ENCODE data around the gene PLEKHG3.
"Not testable (repeated sequence)": the region's sequence is repeated elsewhere in the genome, so short reads cannot be mapped to it uniquely, and the experiment has no call there.

Gene PLEKHG3

DNA sequence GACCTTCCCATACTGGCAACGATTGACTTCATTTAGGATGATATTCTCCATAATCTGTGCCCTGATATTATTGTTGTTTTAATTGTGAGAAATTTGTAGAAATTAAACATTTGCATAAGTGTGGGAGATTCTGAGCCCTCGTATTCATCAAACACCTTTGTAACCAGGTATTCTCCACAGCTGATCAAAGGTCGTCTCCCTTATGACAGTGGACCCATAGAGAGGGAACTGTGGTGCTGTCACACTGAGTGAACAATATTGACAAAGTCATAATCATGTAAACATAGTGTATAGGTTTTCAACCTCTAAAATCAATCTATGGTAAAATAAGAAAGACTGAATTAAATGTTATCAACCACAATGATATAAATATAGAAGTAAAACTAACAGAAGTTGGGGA, 14.9 kb upstream of the PLEKHG3 start:
- no peak overlapping the region for H3K4me2 ChIP-seq (ENCODE audit: low read depth, low read length)

DNA sequence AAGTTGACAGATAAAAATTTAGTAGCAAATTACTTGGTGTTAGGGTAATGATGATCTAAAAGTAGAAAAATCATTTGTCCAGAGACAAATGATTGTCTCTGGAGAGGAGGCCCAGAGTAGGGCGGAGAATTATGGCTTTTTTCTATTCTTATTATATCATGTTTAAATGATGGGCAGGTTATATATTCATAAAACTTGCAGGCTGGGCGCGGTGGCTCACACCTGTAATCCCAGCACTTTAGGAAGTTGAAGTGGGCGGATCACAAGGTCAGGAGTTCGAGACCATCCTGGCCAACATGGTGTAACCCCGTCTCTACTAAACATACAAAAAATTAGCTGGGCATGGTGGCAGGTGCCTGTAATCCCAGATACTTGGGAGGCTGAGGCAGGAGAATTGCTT, 13.6 kb upstream of the PLEKHG3 start:
- H4K20me1 ChIP-seq (ENCODE audit: insufficient read depth, low read length); H2AFZ ChIP-seq (ENCODE audit: low read length); H3K9me3 ChIP-seq (replicated peaks; ENCODE audit: insufficient read depth, low read length); H3K79me2 ChIP-seq (ENCODE audit: low read length); H3K9ac ChIP-seq (ENCODE audit: low read length); H3K27ac ChIP-seq (ENCODE audit: low read length); H3K27me3 ChIP-seq (replicated peaks; ENCODE audit: insufficient read depth, low read length); H3K4me3 ChIP-seq (ENCODE audit: low read length); H3K36me3 ChIP-seq (replicated peaks; ENCODE audit: insufficient read depth, low read length); H3K4me1 ChIP-seq (ENCODE audit: low read length); H3K9me2 ChIP-seq (replicated peaks; ENCODE audit: insufficient read depth, low read length); H3K4me2 ChIP-seq (ENCODE audit: low read depth, low read length); DNase-seq; H3F3A ChIP-seq (ENCODE audit: insufficient read depth, low read length): not testable (repeated sequence)

More for the DNA sequence above, 14.9 kb upstream of the PLEKHG3 start:
- no peak overlapping the region for H3K4me3 ChIP-seq (ENCODE audit: low read length)
- no peak for DNase-seq
- no peaks in the 10 kb centered on the region for H3K4me1 ChIP-seq (ENCODE audit: low read length)
- H3K27ac ChIP-seq (ENCODE audit: low read length): no peak overlapping the region
- no peaks in the 10 kb centered on the region for H3K27me3 ChIP-seq (replicated peaks; ENCODE audit: insufficient read depth, low read length)
- TF ChIP-seq, protein P1, sequence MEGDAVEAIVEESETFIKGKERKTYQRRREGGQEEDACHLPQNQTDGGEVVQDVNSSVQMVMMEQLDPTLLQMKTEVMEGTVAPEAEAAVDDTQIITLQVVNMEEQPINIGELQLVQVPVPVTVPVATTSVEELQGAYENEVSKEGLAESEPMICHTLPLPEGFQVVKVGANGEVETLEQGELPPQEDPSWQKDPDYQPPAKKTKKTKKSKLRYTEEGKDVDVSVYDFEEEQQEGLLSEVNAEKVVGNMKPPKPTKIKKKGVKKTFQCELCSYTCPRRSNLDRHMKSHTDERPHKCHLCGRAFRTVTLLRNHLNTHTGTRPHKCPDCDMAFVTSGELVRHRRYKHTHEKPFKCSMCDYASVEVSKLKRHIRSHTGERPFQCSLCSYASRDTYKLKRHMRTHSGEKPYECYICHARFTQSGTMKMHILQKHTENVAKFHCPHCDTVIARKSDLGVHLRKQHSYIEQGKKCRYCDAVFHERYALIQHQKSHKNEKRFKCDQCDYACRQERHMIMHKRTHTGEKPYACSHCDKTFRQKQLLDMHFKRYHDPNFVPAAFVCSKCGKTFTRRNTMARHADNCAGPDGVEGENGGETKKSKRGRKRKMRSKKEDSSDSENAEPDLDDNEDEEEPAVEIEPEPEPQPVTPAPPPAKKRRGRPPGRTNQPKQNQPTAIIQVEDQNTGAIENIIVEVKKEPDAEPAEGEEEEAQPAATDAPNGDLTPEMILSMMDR (IDR thresholded peaks at IDR 0.05; ENCODE audit: low read length): no peak
- TF ChIP-seq EZH2phosphoT487 (IDR thresholded peaks at IDR 0.05; ENCODE audit: low read length) (no peak), EZH2 (optimal IDR thresholded peaks at IDR 0.05; ENCODE audit: low read depth, low read length) (no peak)
- H3K9me3 ChIP-seq (replicated peaks; ENCODE audit: insufficient read depth, low read length): no peaks in the 10 kb centered on the region
- H3K36me3 ChIP-seq (replicated peaks; ENCODE audit: insufficient read depth, low read length): no peaks in the 10 kb centered on the region
- H3K9ac ChIP-seq (ENCODE audit: low read length): no peak overlapping the region
- no peaks in the 10 kb centered on the region for H3K79me2 ChIP-seq (ENCODE audit: low read length)
- H3F3A ChIP-seq (ENCODE audit: insufficient read depth, low read length): no peaks in the 10 kb centered on the region
- no peak overlapping the region for H2AFZ ChIP-seq (ENCODE audit: low read length)
- H4K20me1 ChIP-seq (ENCODE audit: insufficient read depth, low read length): no peaks in the 10 kb centered on the region
- H3K9me2 ChIP-seq (replicated peaks; ENCODE audit: insufficient read depth, low read length): no peaks in the 10 kb centered on the region

DNA sequence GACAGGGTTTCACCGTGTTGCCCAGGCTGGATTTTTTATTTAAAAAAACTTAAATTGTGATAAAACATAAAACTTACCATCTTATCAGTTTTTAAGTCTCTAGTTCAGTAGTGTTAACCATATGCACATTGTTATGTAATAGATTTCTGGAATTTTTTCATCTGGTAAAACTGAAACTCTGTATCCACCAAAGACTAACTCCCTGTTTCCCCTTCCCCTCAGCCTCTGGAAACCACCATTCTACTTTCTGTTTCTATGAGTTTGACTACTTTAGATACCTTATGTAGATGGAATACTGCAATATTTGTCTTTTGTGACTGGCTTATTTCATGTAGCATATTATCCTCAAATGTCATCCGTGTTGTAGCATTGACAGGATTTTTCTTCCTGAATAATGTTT, 12.8 kb upstream of the PLEKHG3 start:
- no peaks in the 10 kb centered on the region for H3K9me3 ChIP-seq (replicated peaks; ENCODE audit: insufficient read depth, low read length)
- H2AFZ ChIP-seq (ENCODE audit: low read length): no peak overlapping the region
- H3K9me2 ChIP-seq (replicated peaks; ENCODE audit: insufficient read depth, low read length): no peaks in the 10 kb centered on the region
- no peak overlapping the region for H3K4me3 ChIP-seq (ENCODE audit: low read length)
- TF ChIP-seq, protein P1 (IDR thresholded peaks at IDR 0.05; ENCODE audit: low read length): no peak
- TF ChIP-seq EZH2 (optimal IDR thresholded peaks at IDR 0.05; ENCODE audit: low read depth, low read length) (no peak), EZH2phosphoT487 (IDR thresholded peaks at IDR 0.05; ENCODE audit: low read length) (no peak)
- no peak for DNase-seq
- H3K79me2 ChIP-seq (ENCODE audit: low read length): no peaks in the 10 kb centered on the region
- H3K27ac ChIP-seq (ENCODE audit: low read length): no peak overlapping the region
- H3K4me2 ChIP-seq (ENCODE audit: low read depth, low read length): no peak overlapping the region
- no peaks in the 10 kb centered on the region for H3K36me3 ChIP-seq (replicated peaks; ENCODE audit: insufficient read depth, low read length)
- no peaks in the 10 kb centered on the region for H3K27me3 ChIP-seq (replicated peaks; ENCODE audit: insufficient read depth, low read length)
- no peak overlapping the region for H3K9ac ChIP-seq (ENCODE audit: low read length)
- no peaks in the 10 kb centered on the region for H4K20me1 ChIP-seq (ENCODE audit: insufficient read depth, low read length)
- H3F3A ChIP-seq (ENCODE audit: insufficient read depth, low read length): no peaks in the 10 kb centered on the region
- H3K4me1 ChIP-seq (ENCODE audit: low read length): no peaks in the 10 kb centered on the region

DNA sequence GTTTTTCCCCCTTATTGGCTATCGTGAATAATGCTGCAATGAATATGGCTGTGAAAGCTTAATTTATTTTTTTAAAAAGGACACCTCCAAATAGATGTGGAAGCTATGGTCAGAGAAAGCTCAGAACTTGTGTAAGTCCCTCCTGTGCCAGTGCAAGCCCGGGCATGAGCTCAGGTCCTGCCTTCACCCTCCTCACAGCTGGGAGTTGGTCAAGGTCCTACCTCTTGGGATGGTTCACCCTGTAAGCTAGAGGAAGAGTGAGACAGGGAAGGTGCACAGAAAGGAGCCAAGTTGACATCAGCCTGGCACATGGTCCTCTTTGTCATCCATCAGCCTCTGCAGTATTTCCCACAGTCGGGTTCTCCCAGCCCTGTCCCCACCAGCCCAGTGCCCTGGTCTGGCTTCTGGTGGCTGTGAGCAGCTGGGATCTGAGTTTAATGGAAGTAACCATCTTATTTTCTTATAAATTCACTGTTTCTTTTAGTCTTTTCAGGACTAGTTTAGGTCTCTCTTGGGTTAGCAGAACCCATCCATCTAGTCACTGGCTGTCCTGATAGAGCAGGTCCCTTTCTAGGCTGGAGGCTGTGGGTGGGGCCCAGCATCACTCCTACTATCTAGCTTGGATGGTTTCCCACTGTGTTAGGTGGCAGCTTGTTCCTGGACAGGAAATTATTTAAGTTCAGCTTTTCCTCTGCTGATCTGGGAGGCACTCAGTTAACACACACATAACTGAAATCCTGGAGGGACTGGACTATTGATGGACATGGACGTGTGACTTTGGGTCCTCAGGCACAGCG, 11.8 kb upstream of the PLEKHG3 start:
- H3K9me2 ChIP-seq (replicated peaks; ENCODE audit: insufficient read depth, low read length): no peaks in the 10 kb centered on the region
- H3F3A ChIP-seq (ENCODE audit: insufficient read depth, low read length): no peaks in the 10 kb centered on the region
- no peak for TF ChIP-seq EZH2phosphoT487 (IDR thresholded peaks at IDR 0.05; ENCODE audit: low read length)
- no peak for TF ChIP-seq EZH2 (optimal IDR thresholded peaks at IDR 0.05; ENCODE audit: low read depth, low read length)
- TF ChIP-seq, protein P1 (IDR thresholded peaks at IDR 0.05; ENCODE audit: low read length): no peak
- no peaks in the 10 kb centered on the region for H3K4me1 ChIP-seq (ENCODE audit: low read length)
- no peak overlapping the region for H3K27ac ChIP-seq (ENCODE audit: low read length)
- H2AFZ ChIP-seq (ENCODE audit: low read length): no peak overlapping the region
- H3K36me3 ChIP-seq (replicated peaks; ENCODE audit: insufficient read depth, low read length): no peaks in the 10 kb centered on the region
- no peaks in the 10 kb centered on the region for H3K79me2 ChIP-seq (ENCODE audit: low read length)
- H3K4me3 ChIP-seq (ENCODE audit: low read length): no peak overlapping the region
- no peak overlapping the region for H3K4me2 ChIP-seq (ENCODE audit: low read depth, low read length)
- H3K27me3 ChIP-seq (replicated peaks; ENCODE audit: insufficient read depth, low read length): no peaks in the 10 kb centered on the region
- H3K9ac ChIP-seq (ENCODE audit: low read length): no peak overlapping the region
- H3K9me3 ChIP-seq (replicated peaks; ENCODE audit: insufficient read depth, low read length): no peaks in the 10 kb centered on the region
- no peaks in the 10 kb centered on the region for H4K20me1 ChIP-seq (ENCODE audit: insufficient read depth, low read length)
- DNase-seq: no peak

Measured in MM.1S (cell line).